GM23248 (cell line): ENCODE results near the gene RAB3GAP1.

Experiments
- EZH2 ChIP-seq: fragments of 200-600 bp; sonication (generic); IDR thresholded peaks from 2 replicates; pipeline ENCODE4 v1.6.1; 2018; ENCODE audit warnings: antibody characterized with exemption, mild to moderate bottlenecking; ENCODE audit not compliant: insufficient read depth, poor library complexity, severe bottlenecking
- EZH2phosphoT487 ChIP-seq: fragments of 200-600 bp; sonication (generic); IDR thresholded peaks from 2 replicates; pipeline ENCODE4 v1.6.1; 2018; ENCODE audit warnings: antibody characterized with exemption, moderate library complexity, mild to moderate bottlenecking, low read depth; ENCODE audit not compliant: insufficient read depth

DNA sequence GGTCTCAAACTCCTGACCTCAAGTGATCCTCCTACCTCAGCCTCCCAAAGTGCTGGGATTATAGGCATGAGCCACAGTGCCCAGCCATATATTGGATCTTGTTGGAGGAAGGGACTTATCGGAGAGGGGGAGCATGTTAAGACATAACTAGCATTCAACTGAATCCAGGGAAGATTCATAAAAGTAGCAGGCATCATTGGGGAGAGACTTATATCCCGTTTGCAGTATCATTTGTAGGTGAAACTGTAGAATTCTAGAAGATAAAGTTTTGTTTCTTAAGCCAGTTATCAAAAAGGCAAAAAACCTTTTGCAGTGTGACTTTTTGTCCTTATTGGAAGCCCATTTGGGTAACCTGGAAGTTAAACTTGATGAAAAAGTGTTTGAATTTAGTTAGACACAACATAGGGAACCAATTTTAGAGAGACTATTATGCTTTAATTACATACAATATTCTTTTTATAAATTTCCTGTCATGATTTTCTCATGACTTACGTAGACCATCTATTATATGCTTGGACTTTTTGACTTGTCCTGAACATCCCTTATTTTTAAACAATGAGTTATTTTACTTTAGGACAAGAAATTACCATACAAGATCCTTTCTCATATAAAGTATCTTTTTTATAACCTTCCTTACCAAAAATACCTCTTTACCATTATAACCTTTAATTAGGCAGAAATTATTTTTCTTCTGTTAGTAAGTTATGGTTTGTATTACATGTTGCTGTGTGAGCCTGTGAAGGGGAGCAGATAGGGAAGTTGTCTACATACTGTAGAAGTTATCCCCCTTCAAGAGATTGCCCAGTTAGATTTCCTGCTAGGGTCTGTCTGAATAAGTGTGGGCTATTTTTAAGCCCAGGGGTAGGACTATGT lies 20.3 kb downstream of the RAB3GAP1 start:
- no peak for TF ChIP-seq EZH2
- no peak for TF ChIP-seq EZH2phosphoT487
